HFFc6 (cell line): Measurements from ENCODE around the gene SLC39A10. TPM values are rescaled to one million over a fixed set of nuclear protein-coding genes. Genes with fewer than 3 reads are reported as not detected.

Experiments
- DNase-seq: peaks from one replicate; pipeline ENCODE4 v3.0.0-alpha.2; 2018
- H3K27ac Mint-ChIP-seq: 2 replicates; pipeline ENCODE4 v1.8.0; 2020; ENCODE audit warnings: mild to moderate bottlenecking, mixed read lengths
- H3K27me3 Mint-ChIP-seq: 2 replicates; pipeline ENCODE4 v1.8.0; 2021; ENCODE audit warnings: mild to moderate bottlenecking, moderate library complexity, mixed read lengths; ENCODE audit not compliant: insufficient read depth
- H3K36me3 Mint-ChIP-seq: 2 replicates; pipeline ENCODE4 v1.8.0; 2021; ENCODE audit warnings: low read depth, mixed read lengths
- H3K4me1 Mint-ChIP-seq: 2 replicates; pipeline ENCODE4 v1.8.0; 2020; ENCODE audit warnings: low read depth, mixed read lengths
- H3K4me3 Mint-ChIP-seq: 2 replicates; pipeline ENCODE4 v1.8.0; 2020; ENCODE audit warnings: mild to moderate bottlenecking, moderate library complexity, mixed read lengths
- H3K9me3 Mint-ChIP-seq: 2 replicates; pipeline ENCODE4 v1.8.0; 2020; ENCODE audit warnings: mild to moderate bottlenecking, mixed read lengths
- total RNA-seq, 6 experiments: library from RNA; stranded (reverse); fragmentation: NEBNext Ultra II Directional; extraction: Animal tissue kit (Norgen Biotek cat#: 25700); gene quantifications; 2 replicates in 1 of 6; 3 replicates in 5 of 6; pipeline ENCODE4 v1.2.3, GENCODE V29; 2021
- TF ChIP-seq, protein P1 (sequence below): fragments of 200-600 bp; sonication (generic); IDR thresholded peaks from 2 replicates; pipeline ENCODE4 v1.5.0; 2021; ENCODE audit warnings: antibody characterized with exemption, mild to moderate bottlenecking

SLC39A10 gene
- total RNA-seq, 6 experiments from 2014 or later, result 24.8 to 30.4 (median 27.7) TPM

DNA sequence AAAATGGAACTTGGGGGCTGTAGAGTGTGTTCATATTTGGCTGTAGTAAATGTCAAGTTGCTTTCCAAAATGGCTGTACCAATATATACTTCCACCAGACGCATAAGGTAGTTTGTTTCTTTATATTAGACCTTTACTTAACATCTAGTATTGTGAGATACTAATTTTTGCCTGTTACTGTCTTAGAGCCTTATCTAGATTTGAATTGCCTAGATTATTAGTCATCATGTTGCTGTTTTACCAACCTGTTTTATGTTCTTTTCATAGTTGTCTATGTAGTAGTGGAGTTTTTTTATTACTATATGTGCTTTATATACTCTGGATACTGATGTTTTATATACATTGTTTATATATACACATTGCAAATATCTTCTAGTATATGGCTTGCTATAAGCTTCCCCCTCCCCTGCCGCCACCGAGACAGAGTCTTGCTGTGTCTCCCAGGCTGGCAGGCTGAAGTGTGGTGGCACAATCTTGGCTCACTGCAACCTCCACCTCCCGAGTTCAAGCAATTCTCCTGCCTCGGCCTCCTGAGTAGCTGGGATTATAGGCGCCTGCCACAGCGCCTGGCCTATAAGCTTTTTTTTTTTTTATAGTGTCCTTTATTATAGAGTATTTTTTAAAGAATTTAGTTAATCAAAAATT, 18.9 kb downstream of the SLC39A10 start:
- no peak overlapping the region for H3K4me3 Mint-ChIP-seq
- TF ChIP-seq, protein P1, sequence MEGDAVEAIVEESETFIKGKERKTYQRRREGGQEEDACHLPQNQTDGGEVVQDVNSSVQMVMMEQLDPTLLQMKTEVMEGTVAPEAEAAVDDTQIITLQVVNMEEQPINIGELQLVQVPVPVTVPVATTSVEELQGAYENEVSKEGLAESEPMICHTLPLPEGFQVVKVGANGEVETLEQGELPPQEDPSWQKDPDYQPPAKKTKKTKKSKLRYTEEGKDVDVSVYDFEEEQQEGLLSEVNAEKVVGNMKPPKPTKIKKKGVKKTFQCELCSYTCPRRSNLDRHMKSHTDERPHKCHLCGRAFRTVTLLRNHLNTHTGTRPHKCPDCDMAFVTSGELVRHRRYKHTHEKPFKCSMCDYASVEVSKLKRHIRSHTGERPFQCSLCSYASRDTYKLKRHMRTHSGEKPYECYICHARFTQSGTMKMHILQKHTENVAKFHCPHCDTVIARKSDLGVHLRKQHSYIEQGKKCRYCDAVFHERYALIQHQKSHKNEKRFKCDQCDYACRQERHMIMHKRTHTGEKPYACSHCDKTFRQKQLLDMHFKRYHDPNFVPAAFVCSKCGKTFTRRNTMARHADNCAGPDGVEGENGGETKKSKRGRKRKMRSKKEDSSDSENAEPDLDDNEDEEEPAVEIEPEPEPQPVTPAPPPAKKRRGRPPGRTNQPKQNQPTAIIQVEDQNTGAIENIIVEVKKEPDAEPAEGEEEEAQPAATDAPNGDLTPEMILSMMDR, result no peak
- peaks cover 24% of the 10 kb centered on the region for H3K4me1 Mint-ChIP-seq
- peaks cover 23% of the 10 kb centered on the region for H3K36me3 Mint-ChIP-seq
- H3K27me3 Mint-ChIP-seq, result no peaks in the 10 kb centered on the region
- H3K9me3 Mint-ChIP-seq, result no peaks in the 10 kb centered on the region
- no peak overlapping the region for H3K27ac Mint-ChIP-seq
- DNase-seq, result no peak

DNA sequence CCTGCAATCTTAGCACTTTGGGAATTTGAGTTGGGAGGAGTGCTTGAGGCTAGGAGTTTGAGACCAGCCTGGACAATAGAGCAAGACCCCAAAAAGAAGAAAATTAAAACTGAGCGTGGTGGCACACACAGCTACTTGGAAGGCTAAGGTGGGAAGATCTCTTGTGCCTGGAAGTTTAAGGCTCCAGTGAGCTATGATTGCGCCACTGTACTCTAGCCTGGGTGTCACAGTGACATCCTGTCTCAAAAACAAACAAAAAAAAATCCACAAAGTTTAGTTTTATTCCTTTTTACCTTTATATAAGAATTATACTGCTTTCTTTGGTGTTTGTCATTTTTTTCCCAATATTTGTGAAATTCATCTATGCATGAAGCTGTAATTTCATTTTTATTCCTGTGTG, 20.3 kb downstream of the SLC39A10 start:
- no peak for DNase-seq
- no peak overlapping the region for H3K27ac Mint-ChIP-seq
- H3K27me3 Mint-ChIP-seq, result no peaks in the 10 kb centered on the region
- no peaks in the 10 kb centered on the region for H3K9me3 Mint-ChIP-seq
- peaks cover 26% of the 10 kb centered on the region for H3K36me3 Mint-ChIP-seq
- peaks cover 24% of the 10 kb centered on the region for H3K4me1 Mint-ChIP-seq
- H3K4me3 Mint-ChIP-seq, result no peak overlapping the region
- TF ChIP-seq, protein P1, result no peak

DNA sequence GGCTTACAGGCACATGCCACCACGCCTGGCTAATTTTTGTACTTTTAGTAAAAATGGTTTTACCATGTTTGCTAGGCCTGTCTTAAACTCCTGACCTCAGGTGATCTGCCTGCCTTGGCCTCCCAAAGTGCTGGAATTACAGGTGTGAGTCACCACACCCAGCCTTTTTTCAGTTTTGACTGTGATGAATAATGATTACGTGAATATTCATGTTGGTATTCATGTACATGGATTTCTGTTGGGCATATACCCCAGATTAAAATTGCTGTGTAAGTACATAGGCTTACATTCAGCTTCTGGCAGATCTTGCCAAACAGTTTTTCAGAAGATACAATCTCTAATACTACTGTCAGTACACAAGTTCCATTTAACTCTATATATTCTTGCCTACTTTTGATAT, 20.9 kb downstream of the SLC39A10 start:
- no peaks in the 10 kb centered on the region for H3K9me3 Mint-ChIP-seq
- TF ChIP-seq, protein P1, result no peak
- H3K36me3 Mint-ChIP-seq, result peaks cover 26% of the 10 kb centered on the region
- H3K27ac Mint-ChIP-seq, result no peak overlapping the region
- no peak for DNase-seq
- no peaks in the 10 kb centered on the region for H3K27me3 Mint-ChIP-seq
- H3K4me3 Mint-ChIP-seq, result no peak overlapping the region
- peaks cover 29% of the 10 kb centered on the region for H3K4me1 Mint-ChIP-seq

DNA sequence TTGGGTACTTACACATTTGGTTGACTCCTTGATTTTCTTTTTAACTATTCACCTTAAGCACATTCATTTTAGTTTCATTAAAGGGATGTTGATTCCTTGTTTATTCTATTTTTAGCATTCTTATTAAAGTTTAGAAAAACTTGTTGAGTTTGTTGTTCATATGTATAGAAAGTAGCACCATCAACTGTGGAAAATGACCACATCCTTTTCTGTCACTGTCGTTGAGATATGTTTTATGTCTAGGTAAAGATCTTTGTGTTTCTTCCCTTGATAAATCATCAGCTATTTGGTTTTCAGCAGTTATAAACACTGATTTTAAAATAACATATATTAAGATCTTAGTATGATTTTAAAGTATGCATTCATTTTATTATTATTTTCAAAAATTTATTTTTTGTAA, 25.1 kb downstream of the SLC39A10 start:
- H3K36me3 Mint-ChIP-seq, result peaks cover 22% of the 10 kb centered on the region
- H3K4me3 Mint-ChIP-seq, result no peak overlapping the region
- no peak overlapping the region for H3K27ac Mint-ChIP-seq
- DNase-seq, result no peak
- no peaks in the 10 kb centered on the region for H3K9me3 Mint-ChIP-seq
- H3K4me1 Mint-ChIP-seq, result peaks cover 32% of the 10 kb centered on the region
- H3K27me3 Mint-ChIP-seq, result peaks cover 3% of the 10 kb centered on the region; the same call in 1 of the 2 replicates
- TF ChIP-seq, protein P1, result no peak

DNA sequence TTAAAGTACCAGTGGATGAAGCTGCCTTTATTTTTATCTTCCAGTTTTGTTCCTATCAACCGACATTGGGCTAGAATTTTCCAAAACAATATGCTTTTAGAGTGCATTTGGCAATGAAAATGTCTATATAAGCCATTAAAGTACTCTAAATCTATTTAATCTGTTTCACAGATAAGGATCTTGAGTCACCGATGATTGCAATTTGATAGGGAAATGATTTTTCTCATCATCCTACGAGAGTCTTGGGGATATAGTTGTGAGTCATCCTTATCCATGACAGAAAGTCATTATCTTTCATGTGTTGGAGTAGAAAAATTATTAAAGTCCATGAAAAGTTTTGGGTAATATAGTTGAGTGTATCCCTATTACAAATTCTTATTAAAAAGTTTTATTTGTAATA, 26.1 kb downstream of the SLC39A10 start:
- Mint-ChIP-seq H3K9me3 (no peaks in the 10 kb centered on the region), H3K4me1 (peaks cover 29% of the 10 kb centered on the region), H3K4me3 (peak overlapping the region; percentile 60), H3K27ac (peak overlapping the region; percentile 39; the same call in 1 of the 2 replicates), H3K27me3 (peaks cover 3% of the 10 kb centered on the region; the same call in 1 of the 2 replicates), H3K36me3 (peaks cover 20% of the 10 kb centered on the region)
- TF ChIP-seq, protein P1, result no peak
- peak; percentile 67 for DNase-seq
